Gastroesophageal sphincter (tissue), 4 donors: ENCODE data around the gene POLR2L. TPM values are rescaled to one million over a fixed set of nuclear protein-coding genes. Genes with fewer than 3 reads are reported as not detected.
A peak's percentile ranks its signal among the peaks of the same experiment; 100 is the strongest.

Experiments used
- ATAC-seq: fragments of 150-250 bp; one replicate; pipeline ENCODE4 v1.9.1; 2016; ENCODE audit warnings: mild to moderate bottlenecking, moderate library complexity
- H3K27ac ChIP-seq, 4 donors: fragments of 200-600 bp; sonication (generic) in 3 of 4; 1 replicate in 3 of 4; 2 replicates in 1 of 4; pipeline ENCODE4 v1.5.1; 2016 to 2019
- H3K27me3 ChIP-seq: fragments of 200-600 bp; sonication (generic); one replicate; pipeline ENCODE4 v1.5.1; 2019
- H3K36me3 ChIP-seq, 2 donors: fragments of 200-600 bp; sonication (generic); one replicate each; pipeline ENCODE4 v1.5.1; 2019; ENCODE audit warnings: control low read depth in 1 of 2
- H3K4me1 ChIP-seq, 3 donors: fragments of 200-600 bp; sonication (generic); 1 replicate in 2 of 3; 2 replicates in 1 of 3; pipeline ENCODE4 v1.5.1; 2016 to 2019; ENCODE audit warnings: control low read depth in 2 of 3
- H3K4me3 ChIP-seq, 2 donors: fragments of 200-600 bp; sonication (generic); one replicate each; pipeline ENCODE4 v1.5.1; 2019; ENCODE audit warnings: mild to moderate bottlenecking in 1 of 2, moderate library complexity in 1 of 2
- H3K9me3 ChIP-seq, 3 donors: fragments of 200-600 bp; sonication (generic); one replicate each; pipeline ENCODE4 v1.5.1; 2017 to 2019; ENCODE audit warnings: control low read depth in 2 of 3
- CTCF ChIP-seq, 4 experiments: fragments of 200-600 bp in 2 of 4; fragments of 450-650 bp in 2 of 4; sonication (generic) in 1 of 4; IDR thresholded peaks; one replicate each; pipeline ENCODE4 v1.5.1; 2017 to 2019; ENCODE audit warnings: antibody characterized with exemption in 4 of 4, mild to moderate bottlenecking in 2 of 4, moderate library complexity in 2 of 4
- EP300 ChIP-seq: sonication (generic); formaldehyde crosslinking; IDR thresholded peaks from one replicate; pipeline ENCODE4 v1.6.1; 2017; ENCODE audit warnings: antibody characterized with exemption, mild to moderate bottlenecking
- POLR2A ChIP-seq, 2 donors: fragments of 450-650 bp; IDR thresholded peaks; one replicate each; pipeline ENCODE4 v1.6.1; 2017; ENCODE audit warnings: antibody characterized with exemption in 2 of 2, mild to moderate bottlenecking in 2 of 2, moderate library complexity in 1 of 2
- POLR2AphosphoS5 ChIP-seq: sonication (generic); formaldehyde crosslinking; IDR thresholded peaks from one replicate; pipeline ENCODE4 v1.6.1; 2017; ENCODE audit warnings: antibody characterized with exemption
- WGBS, 2 donors: methylation state at CpG; one replicate each; pipeline ENCODE4 v1.1.5; 2018; ENCODE audit warnings: low coverage in 1 of 2; 5-methylcytosine and 5-hydroxymethylcytosine counted together
- total RNA-seq, 4 donors: library from RNA; depleted of rRNA; stranded (reverse); fragments of >200 nt; gene quantifications; one replicate each; pipeline ENCODE4 v1.1.0, GENCODE V29; 2016

Gene POLR2L
- total RNA-seq, 4 donors from 2014 or later = 65.5 to 86.0 (median 71.8) TPM

GRCh38 chr11:820655-821511 is 21.4 kb downstream of the POLR2L start:
- WGBS, 2 donors = 20 to 70% methylated on average over 1 to 2 of the region's 11 CpGs
- peak; percentile 39 for ATAC-seq

GRCh38 chr11:819943-820649 is 22.2 kb downstream of the POLR2L start:
- Histone ChIP-seq H3K27ac (peak overlapping the region; percentile 75 to 100 (median 94)), H3K27me3 (peaks cover 14% of the 10 kb centered on the region), H3K36me3 (peaks cover 0 to 39% of the 10 kb centered on the region in 2 donors), H3K4me3 (peak overlapping the region; percentile 63 to 99), H3K9me3 (no peaks in the 10 kb centered on the region), H3K4me1 (peaks cover 0 to 35% (median 18%) of the 10 kb centered on the region in 3 donors)
- peak; percentile 80 for ATAC-seq
- TF ChIP-seq POLR2A (IDR thresholded peaks at IDR 0.05) (peak; percentile 23 to 37), POLR2AphosphoS5 (peak; percentile 51), EP300 (no peak), CTCF (IDR thresholded peaks at IDR 0.05) (no peak)
- WGBS, 2 donors = 0% methylated on average over 1 of the region's 47 CpGs; no CpG with 5 or more reads in 1 of the 2 donors

More at GRCh38 chr11:820655-821511, 21.4 kb downstream of the POLR2L start:
- no peaks in the 10 kb centered on the region for H3K9me3 ChIP-seq
- peaks cover 0 to 40% (median 18%) of the 10 kb centered on the region in 3 donors for H3K4me1 ChIP-seq
- peaks cover 0 to 46% of the 10 kb centered on the region in 2 donors for H3K36me3 ChIP-seq
- peak overlapping the region; percentile 63 to 99 for H3K4me3 ChIP-seq
- H3K27ac ChIP-seq = peak overlapping the region; percentile 75 to 100 (median 94)
- peaks cover 21% of the 10 kb centered on the region for H3K27me3 ChIP-seq
- TF ChIP-seq POLR2AphosphoS5 (peak; percentile 88), EP300 (no peak), CTCF (IDR thresholded peaks at IDR 0.05) (no peak), POLR2A (IDR thresholded peaks at IDR 0.05) (peak in 1 of 2 donors; percentile 8)

- H3K27me3 ChIP-seq = peaks cover 6% of the 10 kb centered on the region
- H3K36me3 ChIP-seq = peaks cover 0 to 35% of the 10 kb centered on the region in 2 donors
- WGBS, 2 donors = no CpG with 5 or more reads among the region's 96 CpGs
- no peaks in the 10 kb centered on the region for H3K9me3 ChIP-seq
- TF ChIP-seq POLR2A (IDR thresholded peaks at IDR 0.05) (peak; percentile 96), POLR2AphosphoS5 (peak; percentile 86), CTCF (IDR thresholded peaks at IDR 0.05) (peak in 3 of 4 experiments; percentile 15 to 54 (median 46)), EP300 (no peak)
- H3K4me1 ChIP-seq = peaks cover 0 to 35% (median 18%) of the 10 kb centered on the region in 3 donors
- ATAC-seq = peak; percentile 86
- H3K4me3 ChIP-seq = peak overlapping the region; percentile 63 to 99
- peak overlapping the region; percentile 75 to 100 (median 94) for H3K27ac ChIP-seq
Observed at GRCh38 chr11:819129-819931, 23.0 kb downstream of the POLR2L start.

- no peak for TF ChIP-seq CTCF (IDR thresholded peaks at IDR 0.05)
- peak; percentile 18 for TF ChIP-seq POLR2AphosphoS5
- no peak for TF ChIP-seq POLR2A (IDR thresholded peaks at IDR 0.05)
- peak within 1 kb of the TSS; percentile 63 to 99 for H3K4me3 ChIP-seq
- H3K4me1 ChIP-seq = peaks cover 0 to 35% (median 18%) of the 10 kb centered on the region in 3 donors
- H3K27me3 ChIP-seq = no peaks in the 10 kb centered on the region
- peaks cover 0 to 34% of the 10 kb centered on the region in 2 donors for H3K36me3 ChIP-seq
- peak; percentile 26 for ATAC-seq
- H3K27ac ChIP-seq = peak within 1 kb of the TSS; percentile 75 to 100 (median 94)
- H3K9me3 ChIP-seq = no peaks in the 10 kb centered on the region
- no CpG with 5 or more reads among the region's 20 CpGs for WGBS, 2 donors
Observed at GRCh38 chr11:818396-819128, 23.8 kb downstream of the POLR2L start, which contains the start of gene PNPLA2. PNPLA2 (plus strand) TSS chr11:818914; CDS start chr11:819719, 805 bp downstream.
